ENCODE measurements around the gene ACSL6.

Gene ACSL6

GRCh38 chr5:132044207-132044606 is 32.7 kb upstream of the ACSL6 start:
- no peak for DNase-seq

GRCh38 chr5:132037353-132037752 is 25.9 kb upstream of the ACSL6 start:
- no peak for DNase-seq

- DNase-seq = no peak
Measured at GRCh38 chr5:132033122-132033521, 21.7 kb upstream of the ACSL6 start.

- no peak for DNase-seq
Measured at GRCh38 chr5:132032196-132032595, 20.7 kb upstream of the ACSL6 start.

- no peak for DNase-seq
Measured at GRCh38 chr5:132030610-132031009, 19.2 kb upstream of the ACSL6 start.

GRCh38 chr5:132029609-132030330 is 18.3 kb upstream of the ACSL6 start:
- DNase-seq = no peak

GRCh38 chr5:132027027-132027426 is 15.6 kb upstream of the ACSL6 start:
- DNase-seq = no peak

- DNase-seq = peak; percentile 70
Measured at GRCh38 chr5:132026516-132027008, 15.1 kb upstream of the ACSL6 start.

- DNase-seq = no peak
Measured at GRCh38 chr5:132025403-132025971, 14.0 kb upstream of the ACSL6 start.

- no peak for DNase-seq
Measured at GRCh38 chr5:132024789-132025402, 13.4 kb upstream of the ACSL6 start.

GRCh38 chr5:132024117-132024435 is 12.6 kb upstream of the ACSL6 start:
- DNase-seq = no peak

GRCh38 chr5:132023258-132024116 is 12.0 kb upstream of the ACSL6 start:
- no peak for DNase-seq

- DNase-seq = peak; percentile 70
Measured at GRCh38 chr5:132022737-132023136, 11.3 kb upstream of the ACSL6 start.

- no peak for DNase-seq
Measured at GRCh38 chr5:132021654-132022053, 10.2 kb upstream of the ACSL6 start.

GRCh38 chr5:132020568-132021339 is 9.3 kb upstream of the ACSL6 start:
- DNase-seq = no peak

GRCh38 chr5:132019857-132020555 is 8.5 kb upstream of the ACSL6 start:
- DNase-seq = peak; percentile 79

GRCh38 chr5:132019337-132019736 is 7.9 kb upstream of the ACSL6 start:
- peak; percentile 25 for DNase-seq

- DNase-seq = peak; percentile 20
Measured at GRCh38 chr5:132017738-132018625, 6.5 kb upstream of the ACSL6 start.

- DNase-seq = no peak
Measured at GRCh38 chr5:132017316-132017715, 5.9 kb upstream of the ACSL6 start.

GRCh38 chr5:132016721-132017250 is 5.3 kb upstream of the ACSL6 start:
- DNase-seq = no peak

GRCh38 chr5:132013711-132014110 is 2.3 kb upstream of the ACSL6 start:
- peak; percentile 19 for DNase-seq

Data from stimulated activated CD8-positive, alpha-beta memory T cell treated with anti-CD3 and anti-CD28 coated beads, Interleukin-4, amount 100 ng/mL, for 48 hours (primary cell).